ENCODE measurements around the gene RIT2. TPM values are rescaled to one million over a fixed set of nuclear protein-coding genes. Genes with fewer than 3 reads are reported as not detected.

RIT2 gene
- total RNA-seq, 4 donors from 2014 or later, result not detected

- no peak for TF ChIP-seq CTCF (IDR thresholded peaks at IDR 0.05)
- no peak overlapping the region for H3K4me3 ChIP-seq
- 88% methylated on average over 4 of the region's 4 CpGs for WGBS
- H3K27ac ChIP-seq, result no peak overlapping the region
- H3K4me1 ChIP-seq, result no peaks in the 10 kb centered on the region
- no peaks in the 10 kb centered on the region for H3K27me3 ChIP-seq
- no peaks in the 10 kb centered on the region for H3K9me3 ChIP-seq
- no peaks in the 10 kb centered on the region for H3K36me3 ChIP-seq
- DNase-seq (ENCODE audit: low spot score in 2 of 2), result no peak
These were observed 157.1 kb downstream of the RIT2 start for GRCh38 chr18:42958353-42958752.

- TF ChIP-seq POLR2A (IDR thresholded peaks at IDR 0.05) (no peak), POLR2AphosphoS5 (IDR thresholded peaks at IDR 0.05) (no peak), EP300 (IDR thresholded peaks at IDR 0.05) (no peak), CTCF (IDR thresholded peaks at IDR 0.05) (no peak)
- 86% methylated on average over 3 of the region's 3 CpGs for WGBS
- H3K27ac ChIP-seq, result no peak overlapping the region
- no peaks in the 10 kb centered on the region for H3K27me3 ChIP-seq
- no peaks in the 10 kb centered on the region for H3K4me1 ChIP-seq
- no peak for DNase-seq (ENCODE audit: low spot score in 2 of 2)
- no peaks in the 10 kb centered on the region for H3K36me3 ChIP-seq
- no peaks in the 10 kb centered on the region for H3K9me3 ChIP-seq
- no peak overlapping the region for H3K4me3 ChIP-seq
These were observed 159.2 kb downstream of the RIT2 start for GRCh38 chr18:42956287-42956686.

- no peaks in the 10 kb centered on the region for H3K4me1 ChIP-seq
- DNase-seq (ENCODE audit: low spot score in 2 of 2), result no peak
- H3K36me3 ChIP-seq, result no peaks in the 10 kb centered on the region
- no peak overlapping the region for H3K4me3 ChIP-seq
- H3K27me3 ChIP-seq, result no peaks in the 10 kb centered on the region
- TF ChIP-seq CTCF (IDR thresholded peaks at IDR 0.05) (no peak), POLR2AphosphoS5 (IDR thresholded peaks at IDR 0.05) (no peak), EP300 (IDR thresholded peaks at IDR 0.05) (no peak), POLR2A (IDR thresholded peaks at IDR 0.05) (no peak)
- no peaks in the 10 kb centered on the region for H3K9me3 ChIP-seq
- 62% methylated on average over 1 of the region's 1 CpG for WGBS
- H3K27ac ChIP-seq, result no peak overlapping the region
These were observed 160.6 kb downstream of the RIT2 start for GRCh38 chr18:42954887-42955286.

GRCh38 chr18:42953306-42953705 lies 162.2 kb downstream of the RIT2 start:
- Histone ChIP-seq H3K9me3 (no peaks in the 10 kb centered on the region), H3K27ac (no peak overlapping the region), H3K4me3 (no peak overlapping the region), H3K4me1 (no peaks in the 10 kb centered on the region), H3K36me3 (no peaks in the 10 kb centered on the region), H3K27me3 (no peaks in the 10 kb centered on the region)
- no peak for DNase-seq (ENCODE audit: low spot score in 2 of 2)
- 39% methylated on average over 1 of the region's 1 CpG for WGBS
- no peak for TF ChIP-seq EP300 (IDR thresholded peaks at IDR 0.05)
- TF ChIP-seq POLR2A (IDR thresholded peaks at IDR 0.05), result no peak
- TF ChIP-seq CTCF (IDR thresholded peaks at IDR 0.05), result no peak
- TF ChIP-seq POLR2AphosphoS5 (IDR thresholded peaks at IDR 0.05), result no peak

- no peaks in the 10 kb centered on the region for H3K4me1 ChIP-seq
- TF ChIP-seq EP300 (IDR thresholded peaks at IDR 0.05) (no peak), CTCF (IDR thresholded peaks at IDR 0.05) (no peak), POLR2AphosphoS5 (IDR thresholded peaks at IDR 0.05) (no peak), POLR2A (IDR thresholded peaks at IDR 0.05) (no peak)
- no peak overlapping the region for H3K27ac ChIP-seq
- H3K27me3 ChIP-seq, result no peaks in the 10 kb centered on the region
- no peak overlapping the region for H3K4me3 ChIP-seq
- H3K9me3 ChIP-seq, result no peaks in the 10 kb centered on the region
- DNase-seq (ENCODE audit: low spot score in 2 of 2), result no peak
- no peaks in the 10 kb centered on the region for H3K36me3 ChIP-seq
These were observed 164.8 kb downstream of the RIT2 start for GRCh38 chr18:42950732-42951131.
